Putamen (tissue), 1 donor: ENCODE results near the gene KLHL9.

Experiments
- DNase-seq: peaks from one replicate; pipeline ENCODE4 v3.0.0-alpha.2; 2016; ENCODE audit warnings: low spot score

The KLHL9 gene

DNA sequence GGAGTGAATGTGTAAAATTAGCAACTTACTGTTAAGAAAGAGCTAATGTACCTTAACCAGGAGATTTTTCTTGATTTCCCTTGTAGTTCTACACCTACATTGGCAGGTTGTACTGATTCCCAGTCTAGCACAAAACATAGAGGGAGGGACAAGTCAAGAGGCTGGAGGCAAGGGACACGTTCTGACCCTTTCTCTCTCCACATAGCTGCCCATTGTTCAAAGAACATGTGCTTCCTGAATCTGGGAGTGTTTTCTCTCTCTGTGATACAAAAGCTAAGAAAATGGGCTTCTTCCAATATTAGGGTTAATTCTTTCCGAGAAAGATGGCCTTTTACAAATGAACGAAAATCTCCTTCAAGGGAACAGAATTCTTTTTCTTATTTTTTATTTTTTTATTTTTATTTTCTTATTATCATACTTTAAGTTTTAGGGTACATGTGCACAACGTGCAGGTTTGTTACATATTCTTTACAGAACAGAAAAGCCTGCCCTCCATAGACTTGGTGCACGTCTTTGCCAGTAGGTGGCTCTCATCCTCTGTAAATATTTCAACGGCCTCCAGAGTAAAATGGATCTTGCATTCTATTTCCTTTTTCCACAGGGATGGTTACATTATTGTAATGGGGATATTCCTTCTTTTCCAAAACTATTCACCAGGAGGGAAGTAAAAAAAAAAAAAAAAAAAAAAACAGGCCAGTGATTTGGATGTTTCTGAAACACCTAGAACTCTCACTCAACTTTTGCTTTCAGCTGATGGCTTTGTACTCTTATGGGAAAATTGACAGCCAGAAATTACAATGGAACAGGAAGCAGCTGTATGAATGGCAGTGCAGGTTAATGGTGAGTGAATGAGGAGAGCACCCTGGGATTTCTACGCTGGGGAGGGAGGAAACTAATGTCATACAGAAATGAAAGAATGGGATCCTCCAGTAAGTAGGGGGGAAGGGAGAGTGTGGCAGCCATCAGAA, 17.0 kb downstream of the KLHL9 start:
- DNase-seq: peak; percentile 56

DNA sequence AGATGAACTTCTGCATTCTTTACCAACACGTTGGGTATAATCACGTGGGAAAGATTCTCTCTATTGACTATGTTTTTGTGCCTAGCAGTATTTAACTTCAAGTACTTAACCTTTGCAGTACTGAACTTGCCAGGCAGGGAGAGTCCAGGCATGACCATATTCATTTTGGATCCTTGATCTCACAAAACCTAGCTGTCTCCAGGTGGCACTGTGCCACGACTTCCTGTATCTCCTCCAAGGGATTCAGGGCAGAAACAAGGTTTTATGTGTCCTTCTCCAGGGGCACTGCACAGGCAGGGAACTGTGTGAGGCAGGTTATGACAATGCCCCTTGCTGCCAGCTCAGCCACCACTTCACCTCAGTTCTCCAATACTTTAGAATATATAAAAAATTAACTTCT, 18.3 kb downstream of the KLHL9 start:
- DNase-seq: no peak

DNA sequence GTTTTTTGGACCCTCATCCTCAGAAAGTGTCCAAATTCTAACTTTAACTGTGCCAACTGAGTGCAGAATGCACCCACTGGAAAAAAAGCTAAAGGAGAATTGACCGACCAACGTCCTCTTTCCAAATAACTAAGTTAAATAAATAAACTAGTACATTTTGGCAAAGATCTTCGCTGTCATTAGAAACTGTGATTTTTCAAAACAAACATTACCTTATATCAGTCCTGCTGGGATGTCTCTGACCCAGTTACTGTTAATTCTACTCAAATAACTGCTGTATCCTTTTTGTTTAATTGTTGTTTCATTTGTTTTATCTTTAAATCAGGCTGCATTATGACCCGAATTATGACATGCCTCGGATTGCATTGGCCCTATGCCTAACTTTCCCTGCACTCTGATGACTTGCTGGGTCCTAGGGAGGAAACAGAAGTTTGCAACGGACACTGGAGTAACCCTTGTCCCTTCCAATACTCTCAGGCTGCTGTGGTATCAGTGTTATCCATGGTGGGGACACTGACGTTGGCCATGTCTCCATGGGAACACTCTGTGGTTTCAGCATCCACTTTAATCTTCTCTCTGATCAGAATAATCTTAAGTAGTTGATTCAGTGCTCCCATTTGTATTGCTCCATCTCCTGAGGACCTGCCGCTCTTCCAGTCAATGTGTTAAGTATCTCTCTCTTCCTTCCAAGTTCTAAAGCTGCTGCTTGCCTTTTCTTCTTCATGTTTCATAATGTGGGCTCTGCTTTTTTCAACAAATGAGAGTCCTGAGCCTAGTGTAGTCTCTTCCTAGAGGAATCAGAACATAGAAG, 19.0 kb downstream of the KLHL9 start:
- no peak for DNase-seq

DNA sequence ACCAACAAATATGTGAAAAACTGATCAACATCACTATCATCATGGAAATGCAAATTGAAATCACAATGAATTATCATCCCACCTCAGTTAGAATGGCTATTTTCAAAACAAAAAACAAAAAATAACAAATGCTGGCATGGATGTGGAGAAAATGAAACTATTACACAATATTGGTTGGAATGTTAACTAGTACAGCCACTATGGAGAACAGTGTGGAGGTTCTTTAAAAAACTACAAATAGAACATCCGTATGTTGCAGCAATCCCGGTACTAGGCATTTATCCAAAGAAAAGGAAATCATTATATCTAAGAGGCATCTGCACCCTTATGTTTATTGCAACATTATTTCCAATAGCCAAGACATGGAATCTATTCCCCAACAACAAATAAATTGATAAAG, 21.1 kb downstream of the KLHL9 start:
- no peak for DNase-seq

DNA sequence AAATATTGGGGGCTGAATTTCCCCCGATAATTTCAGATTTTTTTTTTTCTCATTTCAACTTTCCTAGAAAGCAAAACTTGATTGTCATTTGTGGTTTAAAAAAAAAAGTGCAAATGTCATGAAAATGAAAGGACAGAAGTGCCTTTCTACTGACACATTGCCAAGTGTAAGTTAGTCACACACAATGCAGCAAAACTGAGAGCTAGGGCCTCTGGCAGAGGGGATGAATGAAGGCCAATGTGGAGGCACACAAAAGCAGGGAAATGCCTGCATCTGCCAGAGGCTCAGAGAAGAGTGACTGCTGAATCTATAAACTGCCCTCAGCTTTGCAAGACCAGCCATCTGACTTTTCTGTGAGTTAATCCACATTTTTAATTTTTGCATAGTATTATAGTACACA, 23.3 kb downstream of the KLHL9 start:
- DNase-seq: no peak

DNA sequence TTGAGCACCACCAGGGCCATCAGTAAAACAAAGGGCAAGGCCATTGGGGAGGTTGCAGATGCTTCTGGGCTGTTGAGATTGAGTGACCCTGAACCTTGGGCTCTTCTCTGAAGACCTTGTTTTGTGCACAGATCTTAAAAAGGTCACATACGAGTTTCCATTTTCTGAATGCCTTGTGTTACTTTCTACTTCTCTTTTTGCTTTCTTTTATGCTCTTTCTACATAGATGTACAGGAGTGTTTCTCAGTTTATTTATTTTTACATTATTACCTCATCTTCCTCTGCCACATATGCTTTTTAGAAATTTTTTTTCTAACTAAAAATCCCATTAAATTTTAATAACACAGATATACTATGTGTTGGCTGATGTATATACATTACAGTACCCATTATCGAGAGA, 30.0 kb downstream of the KLHL9 start, which contains the start of gene IFNA5:
Gene IFNA5, minus strand, starts transcription at position 101 of the 400 bp plus-strand sequence. Its CDS starts 57 bp downstream, at position 44.
- DNase-seq: no peak

DNA sequence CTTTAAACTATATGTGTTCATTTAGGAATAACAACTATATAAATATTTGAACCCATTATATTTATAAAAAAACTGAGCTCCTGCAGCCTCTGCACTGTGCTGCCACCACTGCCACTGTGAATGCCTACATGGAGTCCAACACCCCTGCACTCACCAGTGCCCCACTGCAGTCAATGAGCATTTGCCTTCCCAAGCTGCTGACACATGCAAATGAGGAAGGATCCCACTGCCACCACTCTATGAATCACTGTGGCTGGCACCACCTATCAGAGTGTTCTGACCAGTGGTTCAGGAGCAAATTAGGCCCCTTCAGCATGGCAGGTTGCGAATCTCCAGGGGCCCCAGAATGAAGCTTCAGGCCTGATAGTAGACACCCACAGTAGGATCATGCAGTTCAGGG, 39.2 kb downstream of the KLHL9 start:
- DNase-seq: no peak

DNA sequence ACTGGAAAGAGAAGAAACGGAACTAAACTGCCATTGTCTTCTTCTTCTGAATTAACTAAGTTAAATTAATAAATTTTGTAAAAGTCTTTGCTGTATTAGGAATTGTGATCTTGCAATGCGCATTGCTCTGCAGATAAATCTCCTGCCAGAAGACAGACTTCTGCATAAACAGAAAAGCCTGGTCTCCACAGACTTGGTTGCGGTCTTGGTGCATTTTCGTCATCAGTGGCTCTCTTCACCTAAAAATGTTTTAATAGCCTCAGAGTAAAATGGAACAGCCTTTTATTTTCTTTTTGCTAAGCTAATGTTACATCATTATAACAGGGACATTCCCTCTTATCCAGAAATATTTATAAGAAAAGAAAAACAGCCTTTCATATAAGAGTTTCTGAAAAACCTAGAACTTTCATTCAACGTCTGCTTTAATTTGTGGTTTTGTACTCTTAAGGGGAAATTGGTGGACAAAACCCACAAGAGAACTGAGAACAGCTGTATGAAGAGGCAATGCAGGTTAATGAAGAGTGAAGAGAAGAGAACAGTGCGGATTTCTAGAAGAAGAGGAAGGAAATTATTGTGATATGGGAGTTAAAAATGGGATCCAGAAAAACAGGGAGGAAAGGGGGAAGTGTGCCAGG, 40.2 kb downstream of the KLHL9 start:
- no peak for DNase-seq

DNA sequence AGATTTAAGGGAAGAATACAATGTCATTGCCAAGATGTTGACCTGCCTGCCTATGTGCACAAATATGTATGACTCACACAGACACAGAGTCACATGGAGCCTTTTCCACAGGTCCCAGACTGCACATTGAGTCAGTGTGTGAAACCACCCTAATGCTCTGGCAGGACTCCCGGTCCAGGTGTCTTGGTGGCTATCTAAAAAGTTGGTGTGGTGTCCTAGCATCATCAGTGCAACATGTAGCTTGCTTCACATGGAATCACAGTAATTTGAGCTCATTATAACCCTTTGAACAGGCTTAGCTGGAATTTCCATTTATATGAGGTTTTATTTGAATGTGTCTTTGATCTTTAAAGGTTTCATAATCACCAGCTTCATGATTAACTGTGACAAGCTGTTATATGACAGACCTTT, 40.8 kb downstream of the KLHL9 start:
- no peak for DNase-seq

DNA sequence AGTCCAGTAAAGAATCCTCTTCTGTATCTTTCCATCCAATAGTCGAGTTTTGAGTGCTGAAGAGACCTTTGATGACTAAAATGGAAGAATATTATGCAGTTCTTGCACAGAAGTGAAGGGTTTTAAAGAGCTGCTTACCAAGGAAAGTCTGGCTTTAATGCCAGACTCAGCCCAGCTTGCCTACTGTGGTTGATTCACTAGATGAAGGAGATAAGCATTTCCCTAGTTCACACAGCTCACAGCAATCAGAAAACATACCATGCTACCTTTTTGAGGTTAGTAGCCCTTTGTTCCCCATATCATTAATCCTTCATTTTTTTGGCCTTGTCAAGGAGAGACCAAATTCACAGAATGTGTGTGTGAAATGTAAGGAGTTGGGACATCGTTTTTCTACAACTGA, 45.4 kb downstream of the KLHL9 start:
- no peak for DNase-seq

DNA sequence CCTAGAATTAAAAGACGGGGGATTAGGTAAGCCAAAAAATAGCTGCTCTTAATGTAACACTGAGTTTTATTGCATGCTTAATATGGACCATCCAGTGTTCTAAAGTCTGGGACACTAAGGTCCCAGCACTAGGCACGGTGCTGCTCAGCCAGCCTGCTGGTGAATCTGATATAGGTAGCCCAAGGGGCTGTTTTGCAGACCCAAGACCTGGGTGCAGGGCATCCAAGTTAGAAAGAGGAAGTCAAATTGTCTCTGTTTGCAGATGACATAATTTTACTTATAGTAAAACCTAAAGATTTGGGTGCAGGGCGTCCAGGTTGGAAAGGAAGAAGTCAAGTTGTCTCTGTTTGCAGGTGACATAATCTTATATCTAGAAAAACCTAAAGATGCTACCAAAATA, 47.9 kb downstream of the KLHL9 start:
- no peak for DNase-seq

DNA sequence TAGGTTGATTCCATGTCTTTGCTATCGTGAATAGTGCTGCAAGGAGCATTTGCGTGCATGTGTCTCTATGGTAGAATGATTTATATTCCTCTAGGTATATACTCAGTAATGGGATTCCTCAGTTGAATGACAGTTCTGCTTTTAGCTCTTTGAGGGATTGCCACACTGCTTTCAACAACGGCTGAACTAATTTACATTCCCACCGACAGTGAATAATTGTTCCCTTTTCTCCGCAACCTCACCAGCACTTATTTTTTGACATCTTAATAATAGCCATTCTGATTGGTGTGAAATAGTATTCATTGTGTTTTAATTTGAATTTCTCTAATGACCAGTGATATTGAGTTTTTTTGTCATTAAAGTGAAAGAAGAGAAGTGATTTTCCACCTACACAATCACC, 48.5 kb downstream of the KLHL9 start:
- DNase-seq: no peak

DNA sequence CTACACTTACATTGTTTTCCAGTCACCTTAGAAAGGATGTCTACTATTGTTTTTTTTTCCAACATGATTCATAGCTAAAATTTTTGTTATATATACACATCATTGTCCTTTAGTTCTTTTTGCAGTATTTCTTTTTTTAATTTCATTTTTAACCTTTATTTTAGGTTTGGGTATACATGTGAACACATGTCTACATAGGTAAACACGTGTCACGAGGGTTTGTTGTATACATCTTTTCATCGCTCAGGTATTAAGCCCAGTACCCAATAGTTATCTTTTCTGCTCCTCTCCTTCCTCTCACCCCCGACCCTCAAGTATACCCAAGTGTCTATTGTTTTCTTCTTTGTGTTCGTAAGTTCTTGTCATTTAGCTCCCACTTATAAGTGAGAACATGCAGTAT, 49.1 kb downstream of the KLHL9 start:
- no peak for DNase-seq

DNA sequence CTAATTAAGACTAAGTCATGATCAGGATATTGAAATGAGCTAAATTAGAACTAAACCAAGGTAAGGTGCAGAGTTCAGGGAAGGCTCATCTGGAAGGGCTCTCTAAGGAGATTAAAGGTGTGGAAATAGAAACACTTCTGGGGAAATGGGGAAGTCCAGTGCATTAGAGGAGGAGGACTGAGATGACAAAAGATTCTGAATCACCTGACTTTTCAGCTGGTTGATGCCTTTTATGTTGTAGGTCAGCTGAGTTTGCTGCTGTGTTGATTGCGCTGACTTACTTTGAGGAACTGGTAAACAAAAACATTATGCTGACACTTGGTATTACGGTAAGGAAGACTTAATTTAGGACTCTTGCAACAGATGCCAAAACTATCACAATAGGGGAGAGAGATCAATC, 53.9 kb downstream of the KLHL9 start:
- DNase-seq: no peak
